ENCODE results near the gene FAHD1.

The FAHD1 gene

GRCh38 chr16:1857433-1858097, 30.6 kb downstream of the FAHD1 start:
- Histone ChIP-seq H3K9me3 (ENCODE audit: control insufficient read depth, insufficient read depth, low read depth, low read length) (no peaks in the 10 kb centered on the region), H3K4me1 (ENCODE audit: control insufficient read depth, insufficient read depth, low read length) (no peaks in the 10 kb centered on the region; the same call in 1 of the 2 replicates), H3K27ac (ENCODE audit: extremely low read depth, low read depth, low read length) (no peak overlapping the region), H3K36me3 (ENCODE audit: control insufficient read depth in 2 of 2, insufficient read depth in 1 of 2, low read length in 2 of 2) (no peaks in the 10 kb centered on the region), H3K4me3 (ENCODE audit: low read depth, low read length) (no peak overlapping the region)
- POLR2A ChIA-PET, result interaction anchor here (1.5 to 2.5 kb wide), 2 partner anchors 107 to 297 kb away, joined by 4 to 6 read pairs; partner anchors contain the start of gene RPS2
- TF ChIP-seq FEZF1 (tag by site-specific recombination; IDR thresholded peaks at IDR 0.05) (no peak), PRDM1 (tag by site-specific recombination; IDR thresholded peaks at IDR 0.05) (peak; percentile 81), ZNF600 (tag by site-specific recombination; IDR thresholded peaks at IDR 0.05) (peak; percentile 22; the same call in 1 of the 2 replicates), SCRT2 (tag by site-specific recombination; IDR thresholded peaks at IDR 0.05) (peak; percentile 72), PRDM10 (tag by site-specific recombination; IDR thresholded peaks at IDR 0.05) (peak; percentile 89)
- CTCF ChIA-PET, result interaction anchor here (0.7 to 1.5 kb wide), 4 partner anchors 8 to 146 kb away, joined by 3 to 9 read pairs (median 3); no protein-coding TSS in a partner anchor

DNA sequence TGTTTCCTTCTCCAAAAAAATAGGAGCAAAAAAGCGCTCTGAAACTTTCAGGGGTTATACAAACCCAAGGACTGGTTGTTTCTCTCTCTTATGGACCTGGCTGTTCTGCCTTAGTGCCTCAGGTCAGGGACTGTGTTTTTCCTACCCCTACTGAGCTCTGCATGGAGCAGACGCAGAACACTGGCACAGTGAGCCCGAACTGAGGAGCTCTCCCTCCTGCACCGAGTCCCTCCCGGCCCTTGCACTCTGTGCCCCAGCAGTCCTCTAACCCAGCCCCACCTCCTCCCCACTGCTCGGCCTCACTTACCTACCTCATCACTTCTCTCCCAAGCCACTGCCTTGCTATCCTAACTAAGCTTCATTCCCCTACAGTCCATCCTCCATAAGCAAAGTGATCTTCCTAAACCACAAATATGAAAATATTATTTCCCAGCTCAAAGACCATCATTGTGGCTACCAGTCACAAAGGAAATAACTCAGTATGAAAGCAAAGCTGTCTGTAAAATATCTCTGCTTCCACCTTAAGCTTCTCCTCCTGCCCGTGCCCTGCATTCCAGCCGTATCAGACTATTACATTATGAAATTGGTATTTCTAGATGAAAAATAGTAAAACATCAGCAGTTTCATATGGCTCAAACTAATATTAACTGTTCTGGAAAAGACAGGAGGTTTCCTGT, 31.3 kb downstream of the FAHD1 start:
- Histone ChIP-seq H3K36me3 (ENCODE audit: control insufficient read depth in 2 of 2, insufficient read depth in 1 of 2, low read length in 2 of 2) (no peaks in the 10 kb centered on the region), H3K9me3 (ENCODE audit: control insufficient read depth, insufficient read depth, low read depth, low read length) (no peaks in the 10 kb centered on the region), H3K27ac (ENCODE audit: extremely low read depth, low read depth, low read length) (no peak overlapping the region), H3K4me1 (ENCODE audit: control insufficient read depth, insufficient read depth, low read length) (no peaks in the 10 kb centered on the region; the same call in 1 of the 2 replicates), H3K4me3 (ENCODE audit: low read depth, low read length) (no peak overlapping the region)
- POLR2A ChIA-PET, result interaction anchor here (1.5 to 2.5 kb wide), 3 partner anchors 106 to 297 kb away, joined by 4 to 6 read pairs (median 6); partner anchors contain the start of genes RPS2 and TRAF7
- CTCF ChIA-PET, result interaction anchor here (0.5 to 0.9 kb wide), 5 partner anchors 9 to 146 kb away, joined by 3 to 8 read pairs (median 3); no protein-coding TSS in a partner anchor
- TF ChIP-seq ZNF843 (tag by site-specific recombination; IDR thresholded peaks at IDR 0.05) (no peak), ZNF830 (tag by site-specific recombination; IDR thresholded peaks at IDR 0.05; ENCODE audit: low read depth) (no peak), ZNF623 (tag by site-specific recombination; IDR thresholded peaks at IDR 0.05) (no peak), ZBTB20 (tag by site-specific recombination; IDR thresholded peaks at IDR 0.05) (0 out of 2 replicates have a peak, but pooled peaks have one; percentile 13), ZBTB17 (tag by site-specific recombination; IDR thresholded peaks at IDR 0.05) (peak; percentile 58), ZNF341 (tag by site-specific recombination; IDR thresholded peaks at IDR 0.05; ENCODE audit: low read depth) (peak; percentile 44), ZNF600 (tag by site-specific recombination; IDR thresholded peaks at IDR 0.05) (peak; percentile 94), ZNF2 (tag by site-specific recombination; IDR thresholded peaks at IDR 0.05) (no peak), ZBTB48 (tag by site-specific recombination; IDR thresholded peaks at IDR 0.05) (peak; percentile 57; the same call in 1 of the 2 replicates), GLIS1 (tag by site-specific recombination; IDR thresholded peaks at IDR 0.05) (peak; percentile 77), ZNF398 (tag by site-specific recombination; IDR thresholded peaks at IDR 0.05) (0 out of 2 replicates have a peak, but pooled peaks have one; percentile 14), PATZ1 (tag by site-specific recombination; IDR thresholded peaks at IDR 0.05) (peak; percentile 31; the same call in 1 of the 2 replicates), ZIC2 (tag by site-specific recombination; IDR thresholded peaks at IDR 0.05) (peak; percentile 89)
